Lung (tissue), 12 donors: Measurements from ENCODE around the gene ENTPD1. TPM values are rescaled to one million over a fixed set of nuclear protein-coding genes. Genes with fewer than 3 reads are reported as not detected.
A peak's percentile ranks its signal among the peaks of the same experiment; 100 is the strongest.

Source experiments
- ATAC-seq: fragments of 200-7000 bp; cut with Tn5 transposase; one replicate; pipeline ENCODE4 v1.9.1; 2020; ENCODE audit warnings: moderate number of reproducible peaks; ENCODE audit not compliant: insufficient read depth, low FRiP score
- DNase-seq, 3 donors: peaks; one replicate each; pipeline ENCODE4 v3.0.0-alpha.2; 2013 to 2017
- H3K27ac ChIP-seq, 2 donors: one replicate each; pipeline ENCODE4 v1.5.1; 2013; ENCODE audit warnings: mild to moderate bottlenecking in 2 of 2, moderate library complexity in 2 of 2, control low read depth in 1 of 2, inconsistent platforms in 1 of 2, low read depth in 1 of 2, low read length in 1 of 2
- H3K27me3 ChIP-seq, 3 donors: one replicate each; pipeline ENCODE4 v1.5.1; 2013; ENCODE audit warnings: low read length in 2 of 3; ENCODE audit not compliant: control insufficient read depth in 3 of 3, insufficient read depth in 3 of 3
- H3K36me3 ChIP-seq, 4 donors: one replicate each; pipeline ENCODE4 v1.5.1; 2013; ENCODE audit warnings: low read length in 4 of 4, mild to moderate bottlenecking in 1 of 4, moderate library complexity in 1 of 4; ENCODE audit not compliant: control insufficient read depth in 4 of 4, insufficient read depth in 4 of 4
- H3K4me1 ChIP-seq, 5 donors: one replicate each; pipeline ENCODE4 v1.5.1; 2013; ENCODE audit warnings: low read length in 5 of 5, mild to moderate bottlenecking in 2 of 5, moderate library complexity in 1 of 5; ENCODE audit not compliant: control insufficient read depth in 5 of 5, insufficient read depth in 5 of 5
- H3K4me3 ChIP-seq: one replicate; pipeline ENCODE4 v1.5.1; 2013; ENCODE audit warnings: mild to moderate bottlenecking, control low read depth, moderate library complexity
- H3K9ac ChIP-seq, 2 donors: one replicate each; pipeline ENCODE4 v1.5.1; 2013; ENCODE audit warnings: low read length in 2 of 2, control low read depth in 1 of 2; ENCODE audit not compliant: insufficient read depth in 1 of 2
- H3K9me3 ChIP-seq, 4 donors: one replicate each; pipeline ENCODE4 v1.5.1; 2013; ENCODE audit warnings: low read length in 3 of 4, mild to moderate bottlenecking in 1 of 4, moderate library complexity in 1 of 4; ENCODE audit not compliant: control insufficient read depth in 4 of 4, insufficient read depth in 3 of 4
- CTCF ChIP-seq: IDR thresholded peaks from 2 replicates; pipeline ENCODE4 v1.5.1; 2012; ENCODE audit warnings: mild to moderate bottlenecking; ENCODE audit errors: control extremely low read depth, extremely low read depth
- WGBS, 2 donors: extraction: QIAGEN DNeasy Blood & Tissue Kit; methylation state at CpG; one replicate each; pipeline ENCODE4 v1.1.7; 2013; 5-methylcytosine and 5-hydroxymethylcytosine counted together
- polyA plus RNA-seq, 2 donors: library from polyadenylated mRNA; stranded (reverse); fragments of 200-250 nt; gene quantifications; one replicate each; pipeline ENCODE4 v1.2.1, GENCODE V29; 2013
- total RNA-seq, 2 donors: library from RNA; depleted of rRNA in 1 of 2; stranded (reverse); fragments of >200 nt in 1 of 2; gene quantifications; one replicate each; pipeline ENCODE4 v1.2.1, GENCODE V29; 2014 to 2021
- donor health status: control.
- donor health status: control.
- donor health status: Bipolar disorder and iron deficiency.
- donor health status: healthy.
- donor health status: DM: yes; HTN: yes; CAD: no.

The ENTPD1 gene
- total and polyA plus RNA-seq, 4 donors: 5.5 to 46.6 (median 18.2) TPM

- WGBS, 2 donors: 89 to 96% methylated on average over 2 of the region's 2 CpGs
- Histone ChIP-seq H3K4me3 (no peak overlapping the region), H3K9ac (no peak overlapping the region), H3K4me1 (peaks cover 0 to 18% (median 1%) of the 10 kb centered on the region in 5 donors), H3K36me3 (no peaks in the 10 kb centered on the region), H3K27me3 (no peaks in the 10 kb centered on the region), H3K27ac (no peak overlapping the region), H3K9me3 (no peaks in the 10 kb centered on the region)
- no peak for TF ChIP-seq CTCF
- DNase-seq: no peak
- ATAC-seq: no peak
Observed at GRCh38 chr10:95835149-95835860, 79.3 kb downstream of the ENTPD1 start.

- TF ChIP-seq CTCF: no peak
- Histone ChIP-seq H3K36me3 (no peaks in the 10 kb centered on the region), H3K4me1 (peaks cover 0 to 18% (median 1%) of the 10 kb centered on the region in 5 donors)
Observed at GRCh38 chr10:95835911-95836310, 79.9 kb downstream of the ENTPD1 start.

GRCh38 chr10:95836610-95837355 lies 80.8 kb downstream of the ENTPD1 start:
- no peak for DNase-seq
- 54 to 58% methylated on average over 5 of the region's 5 CpGs for WGBS, 2 donors
- Histone ChIP-seq H3K36me3 (no peaks in the 10 kb centered on the region), H3K9me3 (no peaks in the 10 kb centered on the region), H3K9ac (no peak overlapping the region), H3K4me3 (no peak overlapping the region), H3K27me3 (no peaks in the 10 kb centered on the region), H3K27ac (peak overlapping the region in 1 of 2 donors; percentile 63), H3K4me1 (peaks cover 0 to 24% (median 1%) of the 10 kb centered on the region in 5 donors)
- ATAC-seq: no peak
- TF ChIP-seq CTCF: no peak

More at GRCh38 chr10:95835911-95836310, 79.9 kb downstream of the ENTPD1 start:
- ATAC-seq (no peak), DNase-seq (no peak)
- Histone ChIP-seq H3K27me3 (no peaks in the 10 kb centered on the region), H3K9ac (no peak overlapping the region), H3K9me3 (no peaks in the 10 kb centered on the region), H3K4me3 (no peak overlapping the region), H3K27ac (no peak overlapping the region)
